WTC11 (cell line): ENCODE data around the gene KIAA1328. TPM values are rescaled to one million over a fixed set of nuclear protein-coding genes. Genes with fewer than 3 reads are reported as not detected.

Source experiments
- ATAC-seq: fragments of 200-7000 bp; cut with Tn5 transposase; 2 replicates; pipeline ENCODE4 v1.10.0; 2021; ENCODE audit warnings: mild to moderate bottlenecking, moderate library complexity
- CTCF ChIA-PET: fragments of 300-600 bp; sonication (Branson Sonifier 250); formaldehyde crosslinking; loops from one replicate; lab custom pipeline; 2021; ENCODE audit warnings: antibody characterized with exemption; lab: Charles Lee
- POLR2A ChIA-PET: fragments of 350-600 bp; sonication (Branson Sonifier 250); formaldehyde crosslinking; loops from one replicate; lab custom pipeline; 2021; ENCODE audit warnings: antibody characterized with exemption; lab: Charles Lee
- DNase-seq: peaks from one replicate; pipeline ENCODE4 v3.0.0; 2021; ENCODE audit warnings: low spot score
- H3K27ac Mint-ChIP-seq: 2 replicates; pipeline ENCODE4 v1.8.0; 2021; ENCODE audit warnings: mixed read lengths
- H3K27me3 Mint-ChIP-seq: 2 replicates; pipeline ENCODE4 v1.8.0; 2021; ENCODE audit warnings: low read depth, mild to moderate bottlenecking, moderate library complexity, mixed read lengths
- H3K36me3 Mint-ChIP-seq: 2 replicates; pipeline ENCODE4 v1.8.0; 2021; ENCODE audit warnings: mixed read lengths
- H3K4me1 Mint-ChIP-seq: 2 replicates; pipeline ENCODE4 v1.8.0; 2022; ENCODE audit warnings: mixed read lengths
- H3K4me3 Mint-ChIP-seq: 2 replicates; pipeline ENCODE4 v1.8.0; 2021; ENCODE audit warnings: mild to moderate bottlenecking, moderate library complexity, mixed read lengths
- H3K9me3 Mint-ChIP-seq: 2 replicates; pipeline ENCODE4 v1.8.0; 2021; ENCODE audit warnings: mixed read lengths
- CDX4 ChIP-seq: fragments of 250-450 bp; sonication (Bioruptor Pico); IDR thresholded peaks from 2 replicates; pipeline ENCODE4 v1.9.0; 2021; ENCODE audit warnings: moderate library complexity, mild to moderate bottlenecking, inconsistent platforms, borderline replicate concordance
- E2F4 ChIP-seq: sonication (generic); formaldehyde crosslinking; IDR thresholded peaks from 2 replicates; pipeline ENCODE4 v1.8.1; 2022; ENCODE audit warnings: low read depth, mild to moderate bottlenecking, moderate library complexity, missing genetic modification reagents, borderline replicate concordance
- EMX1 ChIP-seq: fragments of 250-450 bp; sonication (Bioruptor Pico); IDR thresholded peaks from 2 replicates; pipeline ENCODE4 v1.8.0; 2021; ENCODE audit warnings: mild to moderate bottlenecking
- GABPB1 ChIP-seq: sonication (generic); formaldehyde crosslinking; IDR thresholded peaks from 2 replicates; pipeline ENCODE4 v1.8.1; 2023; ENCODE audit warnings: mild to moderate bottlenecking, missing genetic modification reagents
- HMGXB4 ChIP-seq: sonication (generic); formaldehyde crosslinking; IDR thresholded peaks from 2 replicates; pipeline ENCODE4 v1.8.1; 2023; ENCODE audit warnings: mild to moderate bottlenecking, moderate library complexity, missing genetic modification reagents
- KAT7 ChIP-seq: sonication (generic); formaldehyde crosslinking; IDR thresholded peaks from 2 replicates; pipeline ENCODE4 v1.8.1; 2023; ENCODE audit warnings: missing genetic modification reagents, mild to moderate bottlenecking, borderline replicate concordance
- MAX ChIP-seq: sonication (generic); formaldehyde crosslinking; IDR thresholded peaks from 2 replicates; pipeline ENCODE4 v1.8.0; 2022; ENCODE audit warnings: mild to moderate bottlenecking, missing genetic modification reagents
- NFE2L1 ChIP-seq: sonication (generic); formaldehyde crosslinking; IDR thresholded peaks from 2 replicates; pipeline ENCODE4 v1.8.1; 2023; ENCODE audit warnings: missing genetic modification reagents
- PRDM15 ChIP-seq: sonication (generic); formaldehyde crosslinking; IDR thresholded peaks from 2 replicates; pipeline ENCODE4 v1.8.0; 2022; ENCODE audit warnings: missing genetic modification reagents
- PRRX2 ChIP-seq: fragments of 250-450 bp; sonication (Bioruptor Pico); IDR thresholded peaks from 2 replicates; pipeline ENCODE4 v1.8.0; 2021; ENCODE audit warnings: mild to moderate bottlenecking
- RELA ChIP-seq: sonication (generic); formaldehyde crosslinking; IDR thresholded peaks from 2 replicates; pipeline ENCODE4 v1.8.1; 2022; ENCODE audit warnings: missing genetic modification reagents, mild to moderate bottlenecking, borderline replicate concordance
- SMAD4 ChIP-seq: sonication (generic); formaldehyde crosslinking; IDR thresholded peaks from 2 replicates; pipeline ENCODE4 v1.8.0; 2022; ENCODE audit warnings: mild to moderate bottlenecking, missing genetic modification reagents
- SP1 ChIP-seq: sonication (generic); formaldehyde crosslinking; conservative IDR thresholded peaks from 2 replicates; pipeline ENCODE4 v1.8.1; 2022; ENCODE audit warnings: missing genetic modification reagents
- TCF7 ChIP-seq: sonication (generic); formaldehyde crosslinking; IDR thresholded peaks from 2 replicates; pipeline ENCODE4 v1.8.0; 2022; ENCODE audit warnings: mild to moderate bottlenecking, low read depth, missing genetic modification reagents, moderate library complexity
- ZNF396 ChIP-seq: fragments of 250-450 bp; sonication (Bioruptor Pico); IDR thresholded peaks from 2 replicates; pipeline ENCODE4 v1.8.0; 2021; ENCODE audit warnings: mild to moderate bottlenecking, moderate library complexity, borderline replicate concordance
- total RNA-seq: library from RNA; stranded (reverse); gene quantifications from 3 replicates; pipeline ENCODE4 v1.2.3, GENCODE V29; 2021

Gene KIAA1328
- total RNA-seq, 1 experiment from 2014 or later = 4.8 TPM

- Mint-ChIP-seq H3K27ac (peak overlapping the region; percentile 90), H3K36me3 (no peaks in the 10 kb centered on the region), H3K27me3 (no peaks in the 10 kb centered on the region), H3K4me1 (peaks cover 11% of the 10 kb centered on the region), H3K4me3 (no peak overlapping the region), H3K9me3 (no peaks in the 10 kb centered on the region)
- ChIA-PET CTCF (interaction anchor here (0.5 to 2.2 kb wide), 6 partner anchors 20 to 235 kb away, joined by 4 to 11 read pairs (median 4); no protein-coding TSS in a partner anchor), POLR2A (no interaction called here)
- peak; percentile 99 for ATAC-seq
- DNase-seq = peak; percentile 67
- TF ChIP-seq EMX1 (CRISPR knock-in tag) = no peak
- TF ChIP-seq PRDM15 (CRISPR knock-in tag) = peak; percentile 38; the same call in 1 of the 2 replicates
Measured at GRCh38 chr18:37084912-37085311, 256.0 kb downstream of the KIAA1328 start.

GRCh38 chr18:37085362-37085761, 256.4 kb downstream of the KIAA1328 start:
- no peaks in the 10 kb centered on the region for H3K9me3 Mint-ChIP-seq
- TF ChIP-seq EMX1 (CRISPR knock-in tag) = no peak
- TF ChIP-seq TCF7 (CRISPR knock-in tag) = no peak
- no peak for TF ChIP-seq SMAD4 (CRISPR knock-in tag)
- TF ChIP-seq, all 79 proteins: peak for 0
- ChIA-PET CTCF (interaction anchor here (0.6 to 2.2 kb wide), 4 partner anchors 66 to 235 kb away, joined by 4 to 11 read pairs (median 5); no protein-coding TSS in a partner anchor), POLR2A (no interaction called here)
- H3K27ac Mint-ChIP-seq = peak overlapping the region; percentile 90
- no peaks in the 10 kb centered on the region for H3K27me3 Mint-ChIP-seq
- H3K4me3 Mint-ChIP-seq = no peak overlapping the region
- ATAC-seq (peak; percentile 13), DNase-seq (no peak)
- H3K4me1 Mint-ChIP-seq = peaks cover 11% of the 10 kb centered on the region
- H3K36me3 Mint-ChIP-seq = no peaks in the 10 kb centered on the region

- H3K27me3 Mint-ChIP-seq = peaks cover 7% of the 10 kb centered on the region
- no peak overlapping the region for H3K4me3 Mint-ChIP-seq
- H3K36me3 Mint-ChIP-seq = peaks cover 26% of the 10 kb centered on the region
- no peak for ATAC-seq
- CTCF ChIA-PET = interaction anchor here (0.6 kb wide), 1 partner anchor 14 kb away, joined by 4 read pairs; no protein-coding TSS in a partner anchor
- POLR2A ChIA-PET = no interaction called here
- peaks cover 36% of the 10 kb centered on the region for H3K9me3 Mint-ChIP-seq
- H3K4me1 Mint-ChIP-seq = peaks cover 11% of the 10 kb centered on the region
- no peak for TF ChIP-seq ZNF396 (CRISPR knock-in tag)
- TF ChIP-seq HMGXB4 (CRISPR knock-in tag) = no peak
- TF ChIP-seq KAT7 (CRISPR knock-in tag) = no peak
- no peak for TF ChIP-seq PRRX2 (CRISPR knock-in tag)
- TF ChIP-seq CDX4 (CRISPR knock-in tag) = no peak
- TF ChIP-seq MAX (CRISPR knock-in tag) = no peak
- TF ChIP-seq SP1 (CRISPR knock-in tag) = no peak
- no peak for TF ChIP-seq RELA
- no peak for TF ChIP-seq E2F4 (CRISPR knock-in tag)
- no peak for TF ChIP-seq NFE2L1 (CRISPR knock-in tag)
- TF ChIP-seq GABPB1 = no peak
- DNase-seq = no peak
- no peak overlapping the region for H3K27ac Mint-ChIP-seq
Measured at GRCh38 chr18:37107748-37108522, 279.0 kb downstream of the KIAA1328 start.
